Type B pancreatic cell (in vitro differentiated cells): ENCODE results near the gene TMEM38B. TPM values are rescaled to one million over a fixed set of nuclear protein-coding genes. Genes with fewer than 3 reads are reported as not detected.

Experiments used
- DNase-seq: peaks from one replicate; pipeline ENCODE4 v3.0.0; 2021; ENCODE audit warnings: mixed read lengths; ENCODE audit not compliant: unreplicated experiment; ENCODE audit errors: extremely low spot score
- H3K27ac Mint-ChIP-seq: 2 replicates; pipeline ENCODE4 v1.8.0; 2021; ENCODE audit warnings: mild to moderate bottlenecking, mixed read lengths
- H3K27me3 Mint-ChIP-seq: 2 replicates; pipeline ENCODE4 v1.8.0; 2021; ENCODE audit warnings: mixed read lengths
- H3K36me3 Mint-ChIP-seq: 2 replicates; pipeline ENCODE4 v1.8.0; 2021; ENCODE audit warnings: mixed read lengths
- H3K4me1 Mint-ChIP-seq: one replicate; pipeline ENCODE4 v1.8.0; 2021; ENCODE audit warnings: mixed read lengths; ENCODE audit not compliant: unreplicated experiment
- H3K4me3 Mint-ChIP-seq: 2 replicates; pipeline ENCODE4 v1.8.0; 2021; ENCODE audit warnings: mild to moderate bottlenecking, mixed read lengths
- H3K9me3 Mint-ChIP-seq: 2 replicates; pipeline ENCODE4 v1.8.0; 2021; ENCODE audit warnings: mixed read lengths
- CTCF ChIP-seq: fragments of 200-600 bp; sonication (generic); conservative IDR thresholded peaks from 2 replicates; pipeline ENCODE4 v1.5.0; 2021; ENCODE audit warnings: antibody characterized with exemption, mild to moderate bottlenecking
- long read RNA-seq: library from polyadenylated mRNA; unstranded; transcript quantifications from one replicate; pipeline ENCODE4 v2.0.0, GENCODE V29; 2020
- total RNA-seq: library from RNA; stranded (reverse); gene quantifications from 2 replicates; pipeline ENCODE4 v1.2.1, GENCODE V29; 2021; ENCODE audit warnings: low replicate concordance

TMEM38B gene
- total RNA-seq = 18.5 and 21.3 TPM in 2 replicates
- long read RNA-seq, transcript TMEM38B-202 (6 exons, 3,525 nt) = major isoform, 140 of 158 reads
- long read RNA-seq, partial matches to known transcripts = 6 of 158 reads
- long read RNA-seq, other reads (novel, unspliced or antisense) = 12 of 158 reads

DNA sequence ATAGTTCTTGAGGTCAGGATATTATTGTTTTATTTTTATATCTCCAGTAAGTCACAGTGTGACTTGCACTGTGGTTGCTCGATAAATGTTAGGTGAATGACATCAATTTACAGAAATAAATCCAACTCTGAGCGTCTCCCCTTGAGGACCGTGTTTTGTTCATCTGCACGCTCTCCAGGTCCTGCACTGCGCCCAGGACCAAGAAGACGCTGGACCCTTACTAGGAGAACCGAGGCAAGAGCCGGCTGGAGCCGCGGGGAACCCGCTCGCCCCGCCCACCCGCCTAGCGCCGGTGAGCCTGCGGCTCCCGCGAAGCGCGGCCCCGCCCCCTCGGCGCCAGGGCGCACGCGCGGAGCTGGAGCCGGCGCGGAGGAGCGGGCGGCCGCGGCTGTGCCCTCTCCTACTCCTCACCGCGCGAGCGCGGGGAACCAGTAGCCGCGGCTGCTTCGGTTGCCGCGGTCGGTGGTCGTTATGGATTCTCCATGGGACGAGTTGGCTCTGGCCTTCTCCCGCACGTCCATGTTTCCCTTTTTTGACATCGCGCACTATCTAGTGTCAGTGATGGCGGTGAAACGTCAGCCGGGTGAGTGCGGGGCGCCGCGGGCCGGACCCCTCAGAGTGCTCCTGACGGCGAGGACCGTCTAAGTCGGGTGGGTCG lies at the start of gene TMEM38B:
Gene TMEM38B (plus strand): TSS at position 352 of the 658 bp plus-strand sequence. CDS start 120 bp downstream, at position 472.
- peak; percentile 90 for DNase-seq
- H3K27ac Mint-ChIP-seq = peak within 1 kb of the TSS; percentile 69
- TF ChIP-seq CTCF = no peak
- H3K4me3 Mint-ChIP-seq = peak within 1 kb of the TSS; percentile 95
- no peaks in the 10 kb centered on the region for H3K36me3 Mint-ChIP-seq
- peaks cover 18% of the 10 kb centered on the region for H3K4me1 Mint-ChIP-seq
- no peaks in the 10 kb centered on the region for H3K9me3 Mint-ChIP-seq
- H3K27me3 Mint-ChIP-seq = peaks cover 37% of the 10 kb centered on the region

DNA sequence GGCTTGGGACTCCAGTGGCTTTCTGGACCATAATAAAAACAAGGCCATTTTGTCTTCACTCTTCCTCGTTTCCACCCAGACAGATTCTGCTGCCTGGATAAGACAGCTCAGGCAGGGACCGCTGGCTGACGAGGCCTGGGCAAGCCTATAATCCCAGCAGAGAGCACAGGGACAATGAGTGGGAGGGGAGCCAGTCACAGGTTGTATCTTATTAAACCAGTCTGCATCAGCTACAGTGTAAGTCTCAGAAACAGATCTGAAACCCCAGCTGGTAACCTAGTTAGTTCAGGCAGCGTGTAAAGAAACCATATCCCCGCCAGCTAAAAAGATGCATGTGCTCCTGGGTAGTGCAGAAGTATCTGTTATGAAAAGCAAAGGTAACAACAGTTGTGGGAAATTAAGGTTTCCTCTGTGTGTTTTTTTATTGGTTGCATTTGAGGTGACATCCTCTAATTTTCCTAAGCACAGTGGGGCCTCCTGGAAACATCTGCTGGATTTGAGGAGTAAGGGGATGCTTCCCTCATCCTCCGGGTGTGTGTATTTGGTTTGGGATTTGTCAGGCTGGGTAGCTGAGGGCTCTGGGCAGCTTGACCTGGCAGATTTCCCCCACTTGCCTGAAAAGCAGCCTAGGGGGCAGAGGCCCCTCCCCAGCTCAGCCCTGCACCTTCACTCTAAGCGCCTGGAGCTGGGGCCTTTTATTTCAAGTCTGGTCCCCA lies 47.3 kb upstream of the TMEM38B start:
- Mint-ChIP-seq H3K4me3 (no peak overlapping the region), H3K9me3 (peaks cover 4% of the 10 kb centered on the region), H3K4me1 (no peaks in the 10 kb centered on the region), H3K27ac (no peak overlapping the region), H3K27me3 (peaks cover 6% of the 10 kb centered on the region), H3K36me3 (peaks cover 5% of the 10 kb centered on the region)
- no peak for DNase-seq
- TF ChIP-seq CTCF = no peak

DNA sequence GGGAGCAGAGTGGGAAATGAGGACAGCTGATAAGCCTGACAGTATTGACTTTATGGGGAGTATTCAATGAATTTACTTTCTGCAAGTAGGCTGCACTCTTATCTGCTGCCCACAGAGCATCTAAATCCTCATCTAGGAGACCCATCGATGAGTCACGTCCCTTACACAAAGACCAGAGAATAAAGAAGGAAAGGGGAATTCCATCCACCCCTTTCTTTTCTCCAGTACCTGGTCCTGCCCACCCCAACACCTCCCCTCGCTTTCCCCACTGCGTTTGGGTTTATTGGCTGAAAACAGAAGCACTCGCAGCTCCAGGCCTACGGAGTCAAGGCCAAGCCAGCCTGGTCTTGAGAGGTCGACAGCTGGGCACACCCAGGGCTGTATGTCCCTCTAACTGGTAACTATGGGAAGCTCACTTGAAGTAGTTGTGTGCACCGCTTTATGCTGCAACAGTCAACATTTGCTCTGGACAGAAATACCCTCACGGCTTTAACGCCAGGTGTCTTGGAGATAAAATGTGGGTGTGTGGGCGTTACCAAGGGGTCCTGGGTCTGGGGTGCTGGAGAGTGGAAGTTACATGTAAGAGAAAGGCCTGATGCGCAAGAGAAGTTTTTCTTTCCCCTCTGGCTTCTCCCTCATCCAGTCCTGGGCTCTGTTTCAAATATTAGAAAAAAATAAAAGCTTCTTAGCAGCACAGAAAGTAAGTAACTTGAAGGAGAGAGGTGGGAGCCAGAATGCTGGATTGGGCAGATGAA lies 46.6 kb upstream of the TMEM38B start:
- Mint-ChIP-seq H3K27ac (no peak overlapping the region), H3K4me1 (no peaks in the 10 kb centered on the region), H3K4me3 (no peak overlapping the region), H3K27me3 (peaks cover 8% of the 10 kb centered on the region), H3K9me3 (peaks cover 2% of the 10 kb centered on the region), H3K36me3 (peaks cover 2% of the 10 kb centered on the region)
- no peak for DNase-seq
- TF ChIP-seq CTCF = no peak

GRCh38 chr9:105651806-105652205 lies 42.5 kb upstream of the TMEM38B start:
- DNase-seq = no peak
- Mint-ChIP-seq H3K4me3 (no peak overlapping the region), H3K4me1 (peaks cover 5% of the 10 kb centered on the region), H3K9me3 (no peaks in the 10 kb centered on the region), H3K27ac (no peak overlapping the region), H3K36me3 (no peaks in the 10 kb centered on the region), H3K27me3 (peaks cover 30% of the 10 kb centered on the region)
- TF ChIP-seq CTCF = no peak

GRCh38 chr9:105656131-105656921 lies 38.0 kb upstream of the TMEM38B start:
- peaks cover 15% of the 10 kb centered on the region for H3K4me1 Mint-ChIP-seq
- H3K9me3 Mint-ChIP-seq = no peaks in the 10 kb centered on the region
- H3K4me3 Mint-ChIP-seq = peak overlapping the region; percentile 88
- DNase-seq = no peak
- no peak overlapping the region for H3K27ac Mint-ChIP-seq
- TF ChIP-seq CTCF = peak; percentile 34
- H3K36me3 Mint-ChIP-seq = no peaks in the 10 kb centered on the region
- H3K27me3 Mint-ChIP-seq = peaks cover 42% of the 10 kb centered on the region
